ENCODE data around the gene MS4A4E. TPM values are rescaled to one million over a fixed set of nuclear protein-coding genes. Genes with fewer than 3 reads are reported as not detected.

MS4A4E gene
- total RNA-seq, 1 donor from 2014 or later = not detected

- no peak overlapping the region for H3K27ac Mint-ChIP-seq
- DNase-seq (ENCODE audit: low spot score, unreplicated experiment) = no peak
- H3K4me1 Mint-ChIP-seq (ENCODE audit: low read depth) = peaks cover 2% of the 10 kb centered on the region
- no peaks in the 10 kb centered on the region for H3K27me3 Mint-ChIP-seq
- no peak overlapping the region for H3K4me3 Mint-ChIP-seq (ENCODE audit: low read depth)
- TF ChIP-seq CTCF (IDR thresholded peaks at IDR 0.05; ENCODE audit: unreplicated experiment) = peak; percentile 17
- H3K36me3 Mint-ChIP-seq (ENCODE audit: insufficient read depth) = no peaks in the 10 kb centered on the region
- peaks cover 26% of the 10 kb centered on the region for H3K9me3 Mint-ChIP-seq (ENCODE audit: low read depth)
These were observed 73.5 kb downstream of the MS4A4E start for GRCh38 chr11:60169264-60169915.

- no peaks in the 10 kb centered on the region for H3K36me3 Mint-ChIP-seq (ENCODE audit: insufficient read depth)
- H3K4me1 Mint-ChIP-seq (ENCODE audit: low read depth) = peaks cover 2% of the 10 kb centered on the region
- no peak overlapping the region for H3K27ac Mint-ChIP-seq
- H3K27me3 Mint-ChIP-seq = no peaks in the 10 kb centered on the region
- no peak for TF ChIP-seq CTCF (IDR thresholded peaks at IDR 0.05; ENCODE audit: unreplicated experiment)
- DNase-seq (ENCODE audit: low spot score, unreplicated experiment) = no peak
- peaks cover 26% of the 10 kb centered on the region for H3K9me3 Mint-ChIP-seq (ENCODE audit: low read depth)
- H3K4me3 Mint-ChIP-seq (ENCODE audit: low read depth) = no peak overlapping the region
These were observed 74.6 kb downstream of the MS4A4E start for GRCh38 chr11:60168306-60168705.

- Mint-ChIP-seq H3K27ac (no peak overlapping the region), H3K4me1 (ENCODE audit: low read depth) (peaks cover 2% of the 10 kb centered on the region), H3K27me3 (no peaks in the 10 kb centered on the region), H3K4me3 (ENCODE audit: low read depth) (no peak overlapping the region), H3K9me3 (ENCODE audit: low read depth) (peaks cover 26% of the 10 kb centered on the region), H3K36me3 (ENCODE audit: insufficient read depth) (no peaks in the 10 kb centered on the region)
- TF ChIP-seq CTCF (IDR thresholded peaks at IDR 0.05; ENCODE audit: unreplicated experiment) = no peak
- no peak for DNase-seq (ENCODE audit: low spot score, unreplicated experiment)
These were observed 77.0 kb downstream of the MS4A4E start for GRCh38 chr11:60165951-60166350.

GRCh38 chr11:60165538-60165937, 77.4 kb downstream of the MS4A4E start:
- Mint-ChIP-seq H3K27ac (no peak overlapping the region), H3K4me1 (ENCODE audit: low read depth) (peaks cover 2% of the 10 kb centered on the region), H3K27me3 (no peaks in the 10 kb centered on the region), H3K9me3 (ENCODE audit: low read depth) (peaks cover 25% of the 10 kb centered on the region), H3K4me3 (ENCODE audit: low read depth) (no peak overlapping the region), H3K36me3 (ENCODE audit: insufficient read depth) (no peaks in the 10 kb centered on the region)
- DNase-seq (ENCODE audit: low spot score, unreplicated experiment) = no peak
- no peak for TF ChIP-seq CTCF (IDR thresholded peaks at IDR 0.05; ENCODE audit: unreplicated experiment)

DNA sequence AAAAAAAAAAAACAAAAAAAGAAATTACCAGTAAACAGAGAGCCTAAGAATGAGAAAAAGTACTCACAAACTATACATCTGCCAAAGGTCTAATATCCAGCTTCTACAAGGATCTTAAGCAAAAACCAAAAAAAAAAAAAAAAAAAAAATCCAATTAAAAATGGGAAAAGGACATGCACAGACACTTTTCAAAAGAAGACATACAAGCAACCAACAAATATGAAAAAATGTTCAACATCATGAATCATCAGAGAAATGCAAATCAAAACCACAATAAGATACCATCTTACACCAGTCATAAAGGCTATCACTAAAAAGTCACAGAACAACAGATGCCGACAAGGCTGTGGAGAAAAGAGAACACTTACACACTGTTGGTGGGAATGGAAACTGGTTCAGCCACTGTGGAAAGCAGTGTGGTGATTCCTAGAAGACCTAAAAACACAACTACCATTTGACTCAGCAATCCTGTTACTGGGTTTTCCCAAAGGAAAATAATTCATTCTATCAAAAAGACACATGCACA, 78.3 kb downstream of the MS4A4E start:
- Mint-ChIP-seq H3K9me3 (ENCODE audit: low read depth) (peaks cover 20% of the 10 kb centered on the region), H3K27me3 (no peaks in the 10 kb centered on the region)
- no peak for TF ChIP-seq CTCF (IDR thresholded peaks at IDR 0.05; ENCODE audit: unreplicated experiment)

More for the DNA sequence above, 78.3 kb downstream of the MS4A4E start:
- H3K4me3 Mint-ChIP-seq (ENCODE audit: low read depth) = no peak overlapping the region
- H3K4me1 Mint-ChIP-seq (ENCODE audit: low read depth) = peaks cover 2% of the 10 kb centered on the region
- no peak overlapping the region for H3K27ac Mint-ChIP-seq
- no peak for DNase-seq (ENCODE audit: low spot score, unreplicated experiment)
- H3K36me3 Mint-ChIP-seq (ENCODE audit: insufficient read depth) = no peaks in the 10 kb centered on the region
